ENCODE measurements around the gene SNAI3.

DNA sequence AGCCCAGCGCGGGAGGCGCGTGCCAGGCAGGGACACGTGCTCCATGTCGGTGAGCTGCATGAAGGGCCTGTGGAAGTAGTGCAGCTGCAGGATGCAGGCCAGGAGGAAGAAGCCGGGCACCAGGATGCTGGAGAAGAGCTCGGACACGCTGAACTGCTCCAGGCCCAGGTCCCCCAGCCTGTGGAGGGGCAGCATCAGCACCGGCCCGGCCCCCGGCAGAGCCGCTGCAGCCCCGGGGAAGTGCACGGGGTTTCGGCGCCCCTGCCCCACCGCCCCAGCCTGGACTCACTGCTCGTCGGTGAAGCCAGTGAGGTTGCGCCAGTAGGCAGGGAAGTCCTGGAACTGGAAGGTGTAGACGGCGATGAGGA is 48.0 kb upstream of the SNAI3 start:
- TF ChIP-seq CTCF (IDR thresholded peaks at IDR 0.05) (no peak), POLR2A (IDR thresholded peaks at IDR 0.05) (no peak), POLR2AphosphoS5 (IDR thresholded peaks at IDR 0.05) (no peak)

All from stomach (tissue), 4 donors.